CD8-positive, alpha-beta memory T cell (primary cell): ENCODE data around the gene IGFL4. TPM values are rescaled to one million over a fixed set of nuclear protein-coding genes. Genes with fewer than 3 reads are reported as not detected.

Experiments
- CTCF ChIA-PET: fragments of 350-600 bp; sonication (Branson Sonifier 250); formaldehyde crosslinking; loops from one replicate; lab custom pipeline; 2021; ENCODE audit warnings: antibody characterized with exemption; lab: Charles Lee
- POLR2A ChIA-PET: fragments of 350-600 bp; sonication (Branson Sonifier 250); formaldehyde crosslinking; loops from one replicate; lab custom pipeline; 2021; ENCODE audit warnings: antibody characterized with exemption; lab: Charles Lee
- DNase-seq, 5 donors: peaks; one replicate each; pipeline versions ENCODE4 v3.0.0 to v3.0.0-alpha.2; 2020 to 2022; ENCODE audit warnings: mixed read lengths in 1 of 5
- H3K27ac ChIP-seq: one replicate; pipeline ENCODE4 v1.7.0; 2013; ENCODE audit warnings: low read depth, mild to moderate bottlenecking, low read length, moderate library complexity
- H3K27me3 ChIP-seq: 2 replicates; pipeline ENCODE4 v1.7.0; 2013; ENCODE audit warnings: low read length, mild to moderate bottlenecking; ENCODE audit not compliant: insufficient read depth, poor library complexity, severe bottlenecking
- H3K36me3 ChIP-seq: 2 replicates; pipeline ENCODE4 v1.7.0; 2013; ENCODE audit warnings: mild to moderate bottlenecking, low read length, moderate library complexity; ENCODE audit not compliant: insufficient read depth
- H3K4me1 ChIP-seq: 2 replicates; pipeline ENCODE4 v1.7.0; 2013; ENCODE audit warnings: mild to moderate bottlenecking, low read length, moderate library complexity; ENCODE audit not compliant: insufficient read depth
- H3K4me3 ChIP-seq: 2 replicates; pipeline ENCODE4 v1.7.0; 2013; ENCODE audit warnings: mild to moderate bottlenecking, low read length
- H3K9me3 ChIP-seq: 2 replicates; pipeline ENCODE4 v1.7.0; 2013; ENCODE audit warnings: mild to moderate bottlenecking, low read length
- H3K27ac Mint-ChIP-seq, 8 donors: one replicate each; pipeline ENCODE4 v1.8.0; 2020 to 2021; ENCODE audit warnings: mixed read lengths in 8 of 8, mild to moderate bottlenecking in 6 of 8, inconsistent platforms in 3 of 8, moderate library complexity in 3 of 8
- H3K27me3 Mint-ChIP-seq, 2 donors: one replicate each; pipeline ENCODE4 v1.8.0; 2020 to 2021; ENCODE audit warnings: mixed read lengths in 2 of 2, mild to moderate bottlenecking in 1 of 2, moderate library complexity in 1 of 2
- H3K36me3 Mint-ChIP-seq, 3 donors: one replicate each; pipeline ENCODE4 v1.8.0; 2020 to 2021; ENCODE audit warnings: mixed read lengths in 3 of 3, inconsistent platforms in 1 of 3, mild to moderate bottlenecking in 1 of 3
- H3K4me1 Mint-ChIP-seq, 3 donors: one replicate each; pipeline ENCODE4 v1.8.0; 2020 to 2021; ENCODE audit warnings: mixed read lengths in 3 of 3, inconsistent platforms in 1 of 3, mild to moderate bottlenecking in 1 of 3
- H3K4me3 Mint-ChIP-seq, 7 donors: one replicate each; pipeline ENCODE4 v1.8.0; 2020 to 2021; ENCODE audit warnings: mixed read lengths in 7 of 7, mild to moderate bottlenecking in 6 of 7, moderate library complexity in 4 of 7, inconsistent platforms in 2 of 7
- H3K9me3 Mint-ChIP-seq, 5 donors: one replicate each; pipeline ENCODE4 v1.8.0; 2020 to 2022; ENCODE audit warnings: mixed read lengths in 5 of 5, mild to moderate bottlenecking in 3 of 5, moderate library complexity in 2 of 5, inconsistent platforms in 1 of 5
- polyA plus RNA-seq: library from polyadenylated mRNA; unstranded; fragments of 300-500 nt; fragmentation: Illumina TruSeq; gene quantifications from one replicate; pipeline ENCODE4 v1.2.3, GENCODE V29; 2021
- total RNA-seq, 2 experiments: library from RNA; stranded (reverse); gene quantifications; one replicate each; pipeline ENCODE4 v1.2.3, GENCODE V29; 2021

Gene IGFL4
- total and polyA plus RNA-seq, 3 experiments from 2014 or later = not detected

DNA sequence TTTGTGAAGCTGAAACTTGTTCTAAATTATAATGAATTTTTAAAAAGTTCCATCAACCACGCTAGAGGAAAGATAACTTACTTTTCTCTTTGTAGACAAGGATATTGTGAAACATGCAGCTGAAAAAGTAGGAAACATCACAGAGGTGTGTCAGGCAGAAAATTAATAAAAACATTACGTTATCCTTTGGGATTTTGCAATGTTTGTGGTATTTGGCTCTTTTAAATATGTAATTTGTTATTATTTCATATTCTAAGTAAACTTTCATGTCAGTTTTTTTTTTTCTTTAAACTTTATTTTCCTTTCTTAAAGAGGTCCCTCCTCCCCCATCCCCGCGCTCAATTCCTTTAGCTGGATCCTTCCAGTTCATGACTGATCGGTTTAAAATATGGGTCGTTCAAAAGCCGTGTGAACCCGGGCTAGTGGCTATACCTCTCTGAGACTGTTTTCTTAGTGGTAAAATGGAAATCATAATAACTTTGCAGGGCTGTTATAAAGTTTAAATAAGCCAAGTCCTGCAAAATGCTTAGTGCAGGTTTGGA lies 46.3 kb downstream of the IGFL4 start:
- CTCF ChIA-PET = interaction anchor here (1.2 kb wide), 1 partner anchor 23 kb away, joined by 4 read pairs; no protein-coding TSS in a partner anchor
- no peak overlapping the region for H3K4me3 Mint-ChIP-seq
- H3K27ac ChIP-seq = peak overlapping the region; percentile 6

DNA sequence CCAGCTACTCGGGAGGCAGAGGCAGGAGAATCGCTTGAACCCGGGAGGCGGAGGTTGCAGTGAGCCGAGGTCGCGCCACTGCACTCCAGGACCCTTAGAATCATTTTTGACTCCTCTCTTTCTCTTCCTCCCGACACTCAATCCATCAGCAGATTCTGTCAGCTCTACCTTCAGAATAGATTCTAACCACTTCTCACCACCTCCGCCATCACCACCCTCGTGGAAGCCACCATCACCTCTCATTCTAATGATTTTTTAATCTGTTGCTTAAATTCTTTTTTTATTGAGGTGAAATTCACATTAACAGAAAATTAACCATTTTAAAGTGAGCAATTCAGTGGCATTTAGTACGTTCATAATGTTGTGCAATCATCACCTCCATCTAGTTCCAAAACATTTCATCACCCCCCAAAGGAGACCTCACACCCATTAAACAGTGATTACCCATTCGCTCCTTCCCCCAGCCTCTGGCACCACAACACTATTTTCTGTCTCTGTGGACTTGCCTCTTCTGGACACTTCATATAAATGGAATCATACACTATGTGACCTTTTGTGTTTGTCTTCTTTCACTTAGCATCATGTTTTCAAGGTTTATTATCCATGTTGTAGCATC lies 50.6 kb downstream of the IGFL4 start:
- Histone ChIP-seq H3K4me3 (no peak overlapping the region), H3K27ac (no peak overlapping the region), H3K27me3 (no peaks in the 10 kb centered on the region), H3K4me1 (peaks cover 6% of the 10 kb centered on the region), H3K36me3 (no peaks in the 10 kb centered on the region), H3K9me3 (no peaks in the 10 kb centered on the region)
- peaks cover 0 to 3% (median 0%) of the 10 kb centered on the region in 3 donors for H3K36me3 Mint-ChIP-seq
- H3K9me3 Mint-ChIP-seq = no peaks in the 10 kb centered on the region
- no peak overlapping the region for H3K4me3 Mint-ChIP-seq
- POLR2A ChIA-PET = no interaction called here
- no peak for DNase-seq
- peaks cover 13 to 32% of the 10 kb centered on the region in 2 donors for H3K27me3 Mint-ChIP-seq
- H3K4me1 Mint-ChIP-seq = no peaks in the 10 kb centered on the region
- CTCF ChIA-PET = no interaction called here
- no peak overlapping the region for H3K27ac Mint-ChIP-seq

More for the DNA sequence above, 46.3 kb downstream of the IGFL4 start:
- H3K4me1 Mint-ChIP-seq = peaks cover 11 to 16% (median 14%) of the 10 kb centered on the region in 3 donors
- POLR2A ChIA-PET = no interaction called here
- H3K36me3 ChIP-seq = no peaks in the 10 kb centered on the region
- no peak overlapping the region for H3K27ac Mint-ChIP-seq
- H3K9me3 ChIP-seq = no peaks in the 10 kb centered on the region
- H3K27me3 ChIP-seq = no peaks in the 10 kb centered on the region
- no peaks in the 10 kb centered on the region for H3K9me3 Mint-ChIP-seq
- peaks cover 13% of the 10 kb centered on the region for H3K4me1 ChIP-seq
- H3K27me3 Mint-ChIP-seq = peaks cover 10 to 16% of the 10 kb centered on the region in 2 donors
- DNase-seq = no peak
- peaks cover 2 to 9% (median 3%) of the 10 kb centered on the region in 3 donors for H3K36me3 Mint-ChIP-seq
- peak overlapping the region; percentile 89 for H3K4me3 ChIP-seq

Other genes with a start within 250 kb of the IGFL4 start
- 10 to 100 TPM; 57.6 to 62.9 TPM for gene DMWD, start 248.2 kb downstream of the IGFL4 start, total RNA-seq
- 25.6 TPM for gene DMWD, start 248.2 kb downstream of the IGFL4 start, polyA plus RNA-seq
- gene RSPH6A, start 225.7 kb downstream of the IGFL4 start, total RNA-seq = under 1 TPM; 0.16 to 0.22 TPM
- not detected for gene RSPH6A, start 225.7 kb downstream of the IGFL4 start, polyA plus RNA-seq
- 100 to 1,000 TPM; 116 to 119 TPM for gene SYMPK, start 177.9 kb downstream of the IGFL4 start, total RNA-seq
- gene SYMPK, start 177.9 kb downstream of the IGFL4 start, polyA plus RNA-seq = 17.5 TPM
- under 1 TPM; 0.59 to 0.62 TPM for gene FOXA3, start 176.7 kb downstream of the IGFL4 start, total RNA-seq
- gene FOXA3, start 176.7 kb downstream of the IGFL4 start, polyA plus RNA-seq = not detected
- 10 to 100 TPM; 17.9 to 18.6 TPM for gene IRF2BP1, start 154.9 kb downstream of the IGFL4 start, total RNA-seq
- gene IRF2BP1, start 154.9 kb downstream of the IGFL4 start, polyA plus RNA-seq = 8.5 TPM
- gene MYPOP, start 138.4 kb downstream of the IGFL4 start, total RNA-seq = 1 to 10 TPM; 4.9 to 5.8 TPM
- 0.46 TPM for gene MYPOP, start 138.4 kb downstream of the IGFL4 start, polyA plus RNA-seq
- gene NANOS2, start 126.2 kb downstream of the IGFL4 start, total RNA-seq = not detected
- gene NANOS2, start 126.2 kb downstream of the IGFL4 start, polyA plus RNA-seq = not detected
- not detected for gene NOVA2, start 67.1 kb downstream of the IGFL4 start, total RNA-seq
- not detected for gene NOVA2, start 67.1 kb downstream of the IGFL4 start, polyA plus RNA-seq
- gene CCDC61, start 45.5 kb downstream of the IGFL4 start, total RNA-seq = 10 to 100 TPM; 20.0 to 23.3 TPM
- gene CCDC61, start 45.5 kb downstream of the IGFL4 start, polyA plus RNA-seq = 13.8 TPM
- gene PGLYRP1, start 17.9 kb downstream of the IGFL4 start, total RNA-seq = not detected
- gene PGLYRP1, start 17.9 kb downstream of the IGFL4 start, polyA plus RNA-seq = not detected
- gene IGFL3, start 83.7 kb upstream of the IGFL4 start, total RNA-seq = not detected
- gene IGFL3, start 83.7 kb upstream of the IGFL4 start, polyA plus RNA-seq = not detected
- not detected for gene IGFL2, start 107.2 kb upstream of the IGFL4 start, total RNA-seq
- gene IGFL2, start 107.2 kb upstream of the IGFL4 start, polyA plus RNA-seq = not detected
- not detected for gene IGFL1, start 188.7 kb upstream of the IGFL4 start, total RNA-seq
- gene IGFL1, start 188.7 kb upstream of the IGFL4 start, polyA plus RNA-seq = not detected